ENCODE measurements around the gene PAM.
"Not testable (repeated sequence)": the region's sequence is repeated elsewhere in the genome, so short reads cannot be mapped to it uniquely, and the experiment has no call there.

Gene PAM

DNA sequence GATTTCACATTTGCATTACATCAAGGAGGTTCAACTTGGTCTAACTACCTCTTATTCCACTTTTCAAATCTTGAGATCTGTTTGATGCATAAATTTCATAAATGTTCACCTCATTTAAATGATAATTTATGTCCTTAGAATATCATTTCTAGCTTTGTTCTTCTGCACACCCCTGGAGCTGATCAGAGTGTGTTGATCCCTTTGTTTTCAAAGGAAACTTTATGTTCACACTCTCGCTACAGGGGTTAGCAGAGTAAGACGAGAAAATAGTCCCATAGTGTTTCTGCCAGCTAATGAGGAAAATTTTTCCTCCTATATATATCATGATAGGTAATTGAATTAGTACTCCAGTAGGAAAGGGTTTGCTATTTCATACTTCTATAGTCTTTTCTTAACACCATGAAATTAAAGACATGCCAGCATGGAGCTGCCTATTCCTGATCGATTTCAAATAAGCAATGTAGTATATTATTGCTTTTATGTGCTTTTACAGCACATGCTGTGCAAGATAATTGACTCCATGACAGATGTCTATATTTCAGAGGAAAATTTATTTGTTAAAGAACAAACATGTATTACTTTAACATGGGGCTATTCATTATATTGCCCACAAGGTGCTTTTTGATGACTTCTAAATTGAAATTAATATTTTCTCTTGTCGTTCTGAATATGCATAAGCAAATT is 4.8 kb upstream of the PAM start:
- no peak for DNase-seq

DNA sequence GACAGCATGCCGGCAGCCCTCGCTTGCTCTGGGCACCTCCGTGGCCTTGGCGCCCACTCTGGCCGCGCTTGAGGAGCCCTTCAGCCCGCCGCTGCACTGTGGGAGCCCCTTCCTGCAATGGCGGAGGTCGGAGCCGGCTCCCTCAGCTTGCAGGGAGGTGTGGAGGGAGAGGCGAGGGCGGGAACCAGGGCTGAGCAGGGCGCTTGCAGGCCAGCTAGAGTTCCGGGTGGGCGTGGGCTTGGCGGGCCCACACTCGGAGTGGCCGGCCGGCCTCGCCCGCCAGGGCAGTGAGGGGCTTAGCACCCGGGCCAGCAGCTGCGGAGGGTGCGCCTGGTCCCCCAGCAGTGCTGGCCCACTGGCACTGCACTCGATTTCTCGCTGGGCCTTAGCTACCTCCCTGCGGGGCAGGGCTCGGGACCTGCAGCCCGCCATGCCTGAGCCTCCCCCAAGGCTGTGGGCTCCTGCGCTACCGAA is 3.2 kb upstream of the PAM start:
- DNase-seq: not testable (repeated sequence)

DNA sequence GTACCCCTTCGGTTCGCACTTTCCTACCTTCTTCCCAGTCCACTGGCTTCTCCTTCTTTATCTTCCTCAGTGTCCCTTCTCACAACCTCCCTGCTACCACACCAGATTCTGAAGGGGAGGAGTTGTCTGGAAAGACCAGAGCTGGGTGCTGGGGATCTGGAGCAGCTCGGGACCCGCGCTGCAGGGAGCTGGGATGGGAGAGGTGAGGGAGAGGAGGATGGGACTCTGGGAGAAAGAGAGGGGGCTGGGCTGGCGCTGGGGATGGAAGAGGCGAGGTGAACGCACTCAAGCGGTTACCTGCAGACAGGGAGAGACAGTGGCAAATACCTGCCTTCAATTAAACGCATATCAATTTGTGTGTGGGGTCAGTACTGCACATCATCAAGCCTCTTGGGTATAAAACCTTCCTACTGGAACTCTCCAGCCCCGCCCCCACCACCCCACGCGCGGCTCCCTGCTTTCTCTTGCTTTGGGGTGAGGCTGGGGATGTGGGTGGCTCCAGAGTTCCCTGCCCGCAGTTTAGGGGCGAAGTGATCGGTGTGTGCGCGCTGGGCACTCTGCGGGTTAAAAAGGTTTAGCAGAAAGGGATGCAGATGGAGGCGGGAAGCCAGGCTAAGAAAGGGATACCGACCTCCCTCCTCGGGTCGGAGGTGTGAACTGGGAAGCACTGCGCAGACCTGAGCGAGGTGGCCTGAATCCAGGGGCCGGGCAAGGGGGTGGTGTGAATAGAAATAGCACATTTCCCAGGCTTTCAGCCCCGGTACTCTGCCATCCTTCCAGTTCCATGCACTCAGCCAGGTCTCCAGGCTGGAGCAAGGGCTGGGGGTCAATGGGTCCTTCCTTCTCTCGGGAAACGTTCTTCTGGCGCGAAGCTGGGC is 977 bp upstream of the PAM start:
- DNase-seq: peak in 13 of 56 donors; percentile 11 to 44 (median 34)

DNA sequence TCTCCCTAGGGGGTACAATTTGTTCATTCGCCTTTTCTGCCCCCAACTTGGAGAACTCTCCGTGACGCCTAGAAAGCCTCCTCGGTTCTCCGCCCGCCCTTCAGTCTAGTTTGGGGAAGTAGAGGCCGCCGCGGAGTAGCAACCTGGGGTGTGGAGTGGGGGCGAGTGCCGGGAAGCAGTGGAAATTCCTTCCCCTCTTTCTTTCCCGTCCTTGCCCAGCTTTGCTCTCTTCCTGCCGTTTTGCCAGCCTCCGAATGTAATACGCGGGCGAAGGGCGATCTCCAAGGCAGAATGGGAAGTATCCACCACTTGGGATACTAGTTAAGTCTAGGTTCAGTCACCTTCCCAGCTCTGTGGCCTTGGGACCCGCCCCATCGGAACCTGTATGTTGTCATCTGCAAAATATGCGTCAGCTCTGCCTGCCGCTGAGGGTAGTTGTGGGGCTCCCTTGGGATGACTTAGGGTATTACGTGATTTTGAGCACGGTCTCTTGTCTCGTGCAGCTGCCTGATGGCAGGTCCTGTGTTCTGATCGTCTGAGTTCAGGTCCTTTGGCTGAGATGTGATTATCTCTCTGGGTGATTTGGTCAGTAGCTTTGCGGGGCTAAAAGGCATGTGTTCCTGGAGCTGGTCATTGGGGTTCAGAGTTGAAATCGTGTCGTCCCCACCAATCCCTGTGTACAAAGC is 724 bp downstream of the PAM start:
- peak in 23 of 56 donors; percentile 4 to 48 (median 30) for DNase-seq

DNA sequence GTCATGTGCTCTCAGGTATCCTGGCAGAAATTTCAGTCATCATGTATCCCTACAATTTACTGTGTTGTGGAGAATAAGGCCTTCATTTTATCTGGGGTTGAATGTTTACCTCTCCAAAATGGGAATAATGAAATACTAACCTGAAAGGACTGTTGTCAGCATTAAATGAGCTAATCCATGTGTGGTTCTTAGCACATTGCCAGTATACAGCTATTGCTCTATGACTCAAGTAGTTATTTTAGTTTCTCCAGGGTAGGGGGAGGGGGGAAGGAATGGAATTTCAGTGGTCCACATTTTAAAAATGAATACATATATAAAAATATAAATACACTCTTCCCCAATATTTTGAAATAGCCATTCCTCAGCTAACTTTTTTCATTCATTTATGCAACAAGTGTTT is 3.5 kb downstream of the PAM start:
- DNase-seq: no peak

DNA sequence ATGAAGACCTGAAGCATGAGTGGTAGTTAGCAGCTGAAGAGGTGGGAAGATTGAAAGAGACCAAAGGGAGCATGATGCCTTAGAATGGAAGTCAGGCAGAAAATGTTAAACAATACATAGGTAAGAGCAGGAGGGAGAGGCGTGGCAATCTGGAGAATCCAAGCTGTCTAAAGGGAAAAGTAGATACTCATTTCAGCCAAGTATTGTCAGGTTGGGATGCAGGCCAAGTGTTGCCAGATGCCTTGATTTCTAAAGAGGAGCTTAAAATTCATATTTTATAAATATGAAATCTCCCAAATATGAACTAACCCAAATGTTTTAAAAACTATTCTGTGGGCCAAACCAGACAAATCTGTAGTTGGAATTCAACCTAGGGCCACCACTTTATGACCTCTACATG is 4.2 kb downstream of the PAM start:
- no peak for DNase-seq

DNA sequence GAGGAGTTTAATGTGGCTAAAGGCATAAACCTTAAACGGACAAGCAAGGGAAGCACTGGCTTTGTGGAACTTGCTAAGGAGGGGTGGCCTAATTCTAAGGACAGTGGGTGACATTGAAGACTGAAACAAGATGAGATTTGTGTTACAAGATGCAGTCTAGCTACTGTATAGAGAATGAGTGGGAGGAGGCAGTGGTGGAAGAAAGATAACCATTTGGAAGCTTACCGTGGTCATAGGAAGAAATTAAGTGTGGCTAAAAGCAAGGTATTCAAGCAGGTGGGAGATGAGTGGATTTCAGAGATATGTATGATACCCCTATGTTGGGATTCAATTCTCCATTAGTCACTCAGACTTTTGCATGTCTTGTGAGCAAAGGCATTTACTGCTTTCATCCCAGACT is 4.6 kb downstream of the PAM start:
- DNase-seq: no peak

DNA sequence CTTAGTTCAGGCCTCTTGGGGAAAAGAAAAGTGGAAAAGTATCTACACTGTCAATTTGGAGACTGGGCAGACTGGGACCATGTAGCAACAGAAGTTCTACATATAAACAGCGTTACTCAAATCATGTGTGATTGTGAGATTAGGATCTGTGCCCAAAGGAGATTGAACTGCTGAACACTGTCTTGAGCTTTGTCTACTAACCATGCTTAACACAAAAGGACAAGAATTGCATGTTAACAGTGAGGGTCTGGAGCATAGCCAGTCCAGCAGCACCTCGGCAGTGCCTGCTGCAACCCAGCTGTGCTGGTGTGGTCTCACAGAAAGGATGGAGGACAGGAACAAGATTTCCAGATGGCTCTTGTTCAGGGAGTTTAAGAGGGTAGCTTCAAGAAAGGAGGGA is 5.7 kb downstream of the PAM start:
- no peak for DNase-seq

DNA sequence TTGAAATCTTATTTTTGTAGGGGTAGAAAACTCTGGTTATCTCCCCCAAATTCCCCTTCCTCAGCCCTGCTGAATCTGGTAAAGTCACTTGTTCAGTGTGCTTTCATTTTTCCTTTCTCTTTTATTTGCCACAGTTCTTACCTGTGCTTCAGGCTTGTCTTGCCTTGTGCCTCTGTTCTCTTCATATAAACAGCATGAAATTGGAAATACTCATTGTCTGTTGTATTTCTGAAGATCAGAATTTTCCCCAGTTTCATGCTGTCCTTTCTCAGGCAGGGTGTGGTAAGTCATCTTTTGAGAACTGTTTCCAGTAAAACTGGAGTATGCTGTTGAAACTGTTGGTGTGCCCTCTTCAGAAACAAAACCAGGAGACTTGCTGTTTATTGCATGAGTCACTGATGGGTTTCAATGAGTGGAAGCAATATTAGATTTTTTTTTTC is 7.0 kb downstream of the PAM start:
- no peak for DNase-seq

DNA sequence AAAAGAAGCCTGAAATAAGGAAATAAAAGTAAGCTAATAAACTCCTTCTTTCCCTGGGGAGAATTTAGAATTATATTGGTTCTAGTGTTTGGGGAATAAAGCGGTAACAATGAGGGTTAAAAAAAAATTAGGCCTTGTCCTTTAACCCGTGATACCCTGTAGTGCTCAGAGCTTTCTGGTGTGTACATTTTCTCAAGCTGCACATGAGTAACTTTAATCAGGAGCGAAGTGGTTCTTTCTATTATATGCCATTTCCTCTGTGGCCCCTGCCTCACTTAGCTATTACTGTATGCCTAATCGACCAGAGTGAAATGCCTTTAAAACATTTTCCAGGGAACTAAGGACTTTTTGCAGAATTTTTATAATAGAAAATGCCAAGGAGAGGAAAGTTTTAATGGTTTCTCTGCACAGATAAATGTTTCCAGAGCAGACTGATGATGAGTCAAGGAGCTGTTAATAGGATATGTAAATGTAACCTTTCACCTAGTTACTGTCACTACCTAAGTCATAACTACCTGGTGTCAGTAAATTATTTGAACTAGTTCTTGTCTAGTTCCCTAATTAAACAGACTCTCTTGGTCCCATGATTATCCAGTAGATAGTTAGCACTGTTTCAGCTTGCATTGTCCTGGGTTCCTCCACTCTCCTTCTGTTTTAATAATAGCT is 7.6 kb downstream of the PAM start:
- DNase-seq: no peak

DNA sequence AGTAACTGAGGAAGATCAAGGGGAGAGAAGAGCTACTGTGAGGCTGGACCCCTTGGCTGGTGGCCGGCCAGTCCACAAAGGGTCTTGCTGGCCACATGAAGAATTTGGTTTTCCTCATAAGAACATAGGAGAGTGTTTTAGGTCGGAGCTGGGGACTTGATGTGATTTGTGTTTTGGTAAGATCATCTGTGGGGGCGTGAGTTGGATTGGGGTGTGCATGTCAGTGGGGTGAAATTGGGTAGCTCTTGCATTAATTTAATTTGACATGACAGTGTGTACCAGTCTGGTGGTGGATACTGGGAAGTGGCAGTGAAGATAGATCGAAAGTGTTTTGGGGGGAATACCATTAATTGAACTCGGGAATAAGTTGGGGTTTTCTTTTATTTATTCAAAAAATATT is 8.6 kb downstream of the PAM start:
- peak in 5 of 56 donors; percentile 2 to 39 (median 7) for DNase-seq

DNA sequence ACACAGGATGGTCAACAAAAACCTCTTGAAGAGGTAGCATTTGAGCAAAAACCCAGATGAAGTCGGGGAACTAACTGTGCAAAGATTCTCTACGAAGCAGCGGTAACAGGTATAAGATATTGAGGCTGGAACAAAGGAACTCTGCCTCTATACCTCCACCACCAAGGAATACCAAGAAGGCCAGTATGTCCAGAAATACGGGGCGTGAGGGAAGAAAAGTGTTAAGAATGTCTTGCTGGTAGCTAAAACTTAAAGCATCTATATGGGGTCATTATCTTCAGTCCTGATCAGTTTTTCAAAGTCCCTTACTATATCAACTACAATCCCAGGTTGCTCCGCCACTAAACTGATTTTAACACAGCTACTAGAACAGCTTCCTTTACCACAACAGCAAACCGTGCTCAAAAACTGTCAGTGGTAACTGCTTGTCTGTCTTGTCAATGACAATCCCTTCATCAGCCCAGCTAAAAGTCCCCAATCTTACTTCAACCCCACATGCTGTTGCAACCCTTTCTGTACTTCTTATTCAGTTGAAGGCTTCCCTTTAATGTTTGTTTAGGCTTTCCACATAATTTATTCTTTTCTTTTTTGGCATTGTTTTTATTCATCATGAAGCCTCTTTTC is 9.4 kb downstream of the PAM start:
- DNase-seq: no peak

DNA sequence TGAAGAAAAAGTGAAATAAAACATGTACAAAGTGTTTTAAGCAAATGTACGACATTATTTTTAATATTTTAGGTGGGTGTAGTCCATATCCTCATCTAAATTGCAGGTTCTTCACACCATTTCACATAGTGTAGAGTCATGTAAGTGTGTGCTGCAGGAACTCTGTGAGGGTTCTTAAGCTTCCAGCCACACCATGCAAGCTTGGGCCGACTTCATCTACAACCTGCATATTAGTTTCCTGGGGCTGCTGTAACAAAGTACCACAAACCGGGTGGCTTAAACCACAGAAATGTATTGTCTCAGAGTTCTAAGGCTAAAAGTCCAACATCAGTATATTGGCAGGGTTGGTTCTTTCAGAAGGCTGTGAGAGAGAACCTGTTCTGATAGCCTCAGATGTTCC is 10.2 kb downstream of the PAM start:
- no peak for DNase-seq

DNA sequence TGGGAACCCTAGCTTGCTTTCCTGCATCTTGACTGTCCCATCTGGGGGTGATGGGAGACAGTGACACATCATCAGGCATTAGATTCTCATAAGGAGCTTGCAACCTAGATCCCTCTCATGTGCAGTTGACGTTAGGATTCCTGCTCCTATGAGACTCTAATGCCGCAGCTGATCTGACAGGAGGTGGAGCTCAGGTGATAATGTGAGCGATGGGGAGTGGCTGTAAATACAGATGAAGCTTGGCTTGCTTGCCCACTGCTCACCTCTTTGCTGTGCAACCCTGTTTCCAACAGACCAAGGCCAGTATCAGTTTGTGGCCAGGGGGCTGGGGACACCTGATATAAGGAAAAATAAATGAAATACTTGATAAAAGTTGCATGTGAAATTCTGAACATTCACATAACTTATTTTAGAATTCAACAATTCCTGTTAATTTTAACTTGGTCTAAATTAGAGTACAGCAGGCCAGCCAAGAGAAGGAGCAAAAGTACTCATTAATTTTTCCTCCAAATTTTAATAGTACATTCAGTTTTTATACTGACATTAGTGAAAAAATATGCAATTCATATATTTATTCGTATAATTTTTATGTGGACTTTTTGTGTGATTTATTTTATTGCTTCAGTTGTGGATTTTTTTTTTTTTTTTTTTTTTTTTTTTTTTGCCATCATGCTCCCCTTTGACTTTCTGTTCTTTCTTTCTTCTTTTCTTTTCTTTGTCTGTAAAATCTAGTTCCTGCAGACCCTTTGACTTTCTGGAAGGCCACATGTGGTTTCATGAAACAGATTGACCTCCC is 11.4 kb downstream of the PAM start:
- DNase-seq: no peak

DNA sequence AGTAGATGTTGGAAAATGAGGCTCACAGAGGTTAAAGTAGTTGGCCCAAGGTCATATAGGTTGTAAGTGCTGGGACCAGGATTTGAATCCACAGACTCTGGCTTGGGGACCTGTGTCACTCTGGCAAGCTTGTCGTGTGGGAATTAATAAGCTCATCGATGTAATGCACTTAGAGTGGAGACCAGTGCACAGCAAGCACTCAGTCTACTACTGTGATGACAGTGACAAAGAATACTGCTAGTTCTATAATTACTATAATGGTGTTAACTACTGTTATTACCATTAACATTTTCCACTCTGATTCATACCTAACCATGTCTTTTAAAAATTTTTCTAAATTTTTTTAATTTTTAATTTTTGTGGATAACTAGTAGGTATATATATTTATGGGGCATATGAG is 12.8 kb downstream of the PAM start:
- no peak for DNase-seq

DNA sequence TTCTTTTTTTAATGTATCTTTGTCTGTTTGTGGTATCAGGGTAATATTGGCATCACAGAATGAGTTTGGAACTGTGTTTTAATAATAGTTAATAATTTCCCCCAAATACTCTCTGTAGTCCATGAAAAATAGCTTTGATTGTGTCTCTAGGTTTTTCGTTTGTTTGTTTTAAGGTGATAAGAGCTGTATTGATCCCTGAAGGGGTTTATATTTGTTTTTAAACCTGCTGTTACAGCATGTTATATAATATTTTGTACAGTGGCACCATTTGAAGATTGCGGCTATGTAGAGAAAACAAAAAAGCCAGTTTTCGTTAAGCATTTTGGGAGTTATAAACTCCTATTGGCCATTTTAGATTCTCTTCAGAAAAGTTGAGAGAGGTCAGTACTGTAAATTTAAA is 15.7 kb downstream of the PAM start:
- DNase-seq: no peak

DNA sequence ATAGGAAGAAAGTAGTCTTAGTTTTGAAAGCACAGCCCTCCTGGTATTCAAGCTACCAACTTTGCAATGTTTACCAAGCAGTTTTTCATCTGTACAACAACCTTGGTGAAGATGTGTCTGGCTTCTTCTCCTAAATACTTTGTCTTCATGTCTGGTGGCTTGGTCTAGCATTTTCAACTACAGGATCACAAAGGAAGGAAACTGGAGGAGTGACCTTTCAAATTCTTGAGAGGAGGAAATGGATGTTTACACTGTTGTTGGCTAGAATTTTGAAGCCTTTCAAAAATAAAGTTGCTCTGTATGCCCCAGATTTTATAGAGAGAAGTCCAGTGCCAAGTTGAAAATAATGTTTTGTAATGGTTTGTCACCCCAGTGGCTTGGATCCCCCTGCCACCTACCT is 16.3 kb downstream of the PAM start:
- no peak for DNase-seq

DNA sequence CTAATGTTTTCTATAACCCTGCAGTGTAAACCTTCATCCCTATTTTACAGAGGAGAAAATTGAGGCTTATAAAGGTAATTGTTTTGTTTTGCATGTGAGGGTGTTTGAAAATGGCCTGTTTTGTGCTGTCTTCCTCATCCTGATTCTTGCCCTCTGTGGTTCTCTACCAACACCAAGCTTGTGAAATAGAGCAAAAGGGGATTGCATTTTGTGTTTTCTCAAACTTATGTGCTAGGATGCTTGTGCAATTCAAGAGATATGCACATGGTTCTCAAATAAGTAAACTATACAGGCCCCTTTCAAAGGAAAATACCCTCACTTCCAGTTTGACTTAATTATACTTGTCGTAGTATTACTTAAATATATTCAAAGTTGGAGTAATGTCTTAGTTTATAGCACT is 17.2 kb downstream of the PAM start:
- DNase-seq: no peak

DNA sequence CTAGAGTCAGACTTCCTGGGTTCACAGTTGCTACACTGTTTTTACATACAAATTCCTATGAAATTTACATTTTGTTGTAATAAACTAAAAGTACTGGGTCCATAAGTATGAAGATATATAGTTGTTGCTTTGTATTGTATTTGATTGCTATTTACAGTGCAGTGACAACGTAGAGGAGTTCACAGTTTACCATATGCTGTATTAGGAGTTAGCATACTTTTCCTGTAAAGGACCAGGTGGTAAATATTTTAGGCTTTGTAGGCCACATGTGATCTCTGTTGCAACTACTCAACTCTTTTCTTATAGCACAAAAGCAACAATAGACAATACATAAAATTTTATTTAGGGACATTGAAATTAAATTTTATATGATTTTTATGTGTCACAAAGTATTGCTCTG is 18.0 kb downstream of the PAM start:
- no peak for DNase-seq

DNA sequence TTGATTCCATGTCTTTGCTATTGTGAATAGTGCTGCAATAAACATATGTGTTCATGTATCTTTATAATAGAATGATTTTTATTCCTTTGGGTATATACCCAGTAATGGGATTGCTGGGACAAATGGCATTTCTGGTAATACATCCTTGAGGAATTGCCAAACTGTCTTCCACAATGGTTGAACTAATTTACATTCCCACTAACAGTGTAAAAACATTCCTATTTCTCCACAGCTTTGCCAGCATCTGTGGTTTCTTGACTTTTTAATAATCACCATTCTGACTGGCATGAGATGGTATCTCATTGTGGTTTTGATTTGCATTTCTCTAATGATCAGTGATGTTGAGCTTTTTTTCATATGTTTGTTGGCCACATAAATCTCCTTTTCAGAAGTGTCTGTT is 20.7 kb downstream of the PAM start:
- not testable (repeated sequence) for DNase-seq
